ENCODE measurements around the gene NDUFA13.

- TF ChIP-seq, protein P1, sequence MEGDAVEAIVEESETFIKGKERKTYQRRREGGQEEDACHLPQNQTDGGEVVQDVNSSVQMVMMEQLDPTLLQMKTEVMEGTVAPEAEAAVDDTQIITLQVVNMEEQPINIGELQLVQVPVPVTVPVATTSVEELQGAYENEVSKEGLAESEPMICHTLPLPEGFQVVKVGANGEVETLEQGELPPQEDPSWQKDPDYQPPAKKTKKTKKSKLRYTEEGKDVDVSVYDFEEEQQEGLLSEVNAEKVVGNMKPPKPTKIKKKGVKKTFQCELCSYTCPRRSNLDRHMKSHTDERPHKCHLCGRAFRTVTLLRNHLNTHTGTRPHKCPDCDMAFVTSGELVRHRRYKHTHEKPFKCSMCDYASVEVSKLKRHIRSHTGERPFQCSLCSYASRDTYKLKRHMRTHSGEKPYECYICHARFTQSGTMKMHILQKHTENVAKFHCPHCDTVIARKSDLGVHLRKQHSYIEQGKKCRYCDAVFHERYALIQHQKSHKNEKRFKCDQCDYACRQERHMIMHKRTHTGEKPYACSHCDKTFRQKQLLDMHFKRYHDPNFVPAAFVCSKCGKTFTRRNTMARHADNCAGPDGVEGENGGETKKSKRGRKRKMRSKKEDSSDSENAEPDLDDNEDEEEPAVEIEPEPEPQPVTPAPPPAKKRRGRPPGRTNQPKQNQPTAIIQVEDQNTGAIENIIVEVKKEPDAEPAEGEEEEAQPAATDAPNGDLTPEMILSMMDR (IDR thresholded peaks at IDR 0.05; ENCODE audit: low read length): no peak
- no peak for TF ChIP-seq EZH2 (IDR thresholded peaks at IDR 0.05; ENCODE audit: borderline replicate concordance, low read length)
Measured at GRCh38 chr19:19535311-19536191, 19.5 kb downstream of the NDUFA13 start.
